Right hindlimb (tissue), 1 donor: Measurements from ENCODE around the gene FHIT.

Experiments used
- DNase-seq: peaks from one replicate; pipeline ENCODE4 v3.0.0-alpha.2; 2018

FHIT gene

GRCh38 chr3:60136601-60137000 is 1114.7 kb downstream of the FHIT start:
- no peak for DNase-seq

GRCh38 chr3:60135474-60135873 is 1115.8 kb downstream of the FHIT start:
- no peak for DNase-seq

- DNase-seq: no peak
These were observed 1117.7 kb downstream of the FHIT start for GRCh38 chr3:60133269-60134162.

GRCh38 chr3:60131618-60132017 is 1119.6 kb downstream of the FHIT start:
- DNase-seq: no peak

- DNase-seq: no peak
These were observed 1124.5 kb downstream of the FHIT start for GRCh38 chr3:60126511-60127304.

GRCh38 chr3:60125686-60126085 is 1125.6 kb downstream of the FHIT start:
- DNase-seq: no peak

- DNase-seq: no peak
These were observed 1131.0 kb downstream of the FHIT start for GRCh38 chr3:60120245-60120644.

GRCh38 chr3:60114191-60114590 is 1137.1 kb downstream of the FHIT start:
- no peak for DNase-seq

GRCh38 chr3:60107275-60107674 is 1144.0 kb downstream of the FHIT start:
- no peak for DNase-seq

- no peak for DNase-seq
These were observed 1149.1 kb downstream of the FHIT start for GRCh38 chr3:60102154-60102553.

- no peak for DNase-seq
These were observed 1149.6 kb downstream of the FHIT start for GRCh38 chr3:60101621-60102020.

- DNase-seq: no peak
These were observed 1154.8 kb downstream of the FHIT start for GRCh38 chr3:60096403-60096802.

- DNase-seq: no peak
These were observed 1155.3 kb downstream of the FHIT start for GRCh38 chr3:60095930-60096329.

GRCh38 chr3:60095516-60095915 is 1155.7 kb downstream of the FHIT start:
- DNase-seq: no peak

GRCh38 chr3:60094392-60094947 is 1156.8 kb downstream of the FHIT start:
- DNase-seq: no peak

- DNase-seq: no peak
These were observed 1160.7 kb downstream of the FHIT start for GRCh38 chr3:60090548-60090947.

GRCh38 chr3:60086811-60087210 is 1164.4 kb downstream of the FHIT start:
- no peak for DNase-seq

GRCh38 chr3:60085649-60086048 is 1165.6 kb downstream of the FHIT start:
- no peak for DNase-seq

GRCh38 chr3:60081381-60082095 is 1169.7 kb downstream of the FHIT start:
- no peak for DNase-seq

GRCh38 chr3:60080648-60081047 is 1170.6 kb downstream of the FHIT start:
- DNase-seq: no peak

- DNase-seq: no peak
These were observed 1172.2 kb downstream of the FHIT start for GRCh38 chr3:60079076-60079475.

- no peak for DNase-seq
These were observed 1174.9 kb downstream of the FHIT start for GRCh38 chr3:60076331-60076730.

GRCh38 chr3:60073942-60074341 is 1177.3 kb downstream of the FHIT start:
- no peak for DNase-seq
